IMR-90 (cell line): ENCODE results near the gene SPATA13. TPM values are rescaled to one million over a fixed set of nuclear protein-coding genes. Genes with fewer than 3 reads are reported as not detected.

Experiments used
- ATAC-seq: fragments of 200-7000 bp; cut with Tn5 transposase; 2 replicates; pipeline ENCODE4 v1.9.1; 2020; ENCODE audit warnings: low read depth, mild to moderate bottlenecking, moderate library complexity
- BruUV-seq: library from RNA; stranded (reverse); fragments of 400-500 nt; replicated peaks from 2 replicates; lab custom pipeline; 2021; lab: Mats Ljungman, UMichigan
- CTCF ChIA-PET: fragments of 300-600 bp; formaldehyde crosslinking; extraction: SDS; loops from one replicate; lab custom pipeline; 2021; ENCODE audit warnings: antibody characterized with exemption; lab: Yijun Ruan, JAX
- POLR2A ChIA-PET: fragments of 300-600 bp; sonication (Branson Sonifier 250); formaldehyde crosslinking; loops from one replicate; lab custom pipeline; 2022; ENCODE audit warnings: antibody characterized with exemption; ENCODE audit not compliant: unreplicated experiment; lab: Charles Lee
- DNase-seq: peaks from one replicate; pipeline ENCODE4 v3.0.0; 2013
- H2AFZ ChIP-seq: replicated peaks from 2 replicates; pipeline ENCODE3; 2013; ENCODE audit warnings: low read length, mild to moderate bottlenecking; ENCODE audit not compliant: poor library complexity
- H2AK5ac ChIP-seq: 2 replicates; pipeline ENCODE4 v1.6.1; 2013; ENCODE audit warnings: low read depth, low read length, inconsistent platforms
- H2AK9ac ChIP-seq: replicated peaks from 2 replicates; pipeline ENCODE3; 2013; ENCODE audit warnings: mild to moderate bottlenecking, low read depth, low read length, moderate library complexity; ENCODE audit not compliant: poor library complexity
- H2BK120ac ChIP-seq: 2 replicates; pipeline ENCODE4 v1.6.1; 2013; ENCODE audit warnings: low read depth, low read length, inconsistent platforms
- H2BK15ac ChIP-seq: 3 replicates; pipeline ENCODE4 v1.6.1; 2013; ENCODE audit warnings: low read depth, low read length, inconsistent platforms
- H2BK20ac ChIP-seq: 2 replicates; pipeline ENCODE4 v1.6.1; 2013; ENCODE audit warnings: low read depth, mild to moderate bottlenecking, inconsistent platforms, low read length, moderate library complexity
- H2BK5ac ChIP-seq: 2 replicates; pipeline ENCODE4 v1.6.1; 2013; ENCODE audit warnings: mild to moderate bottlenecking, low read depth, low read length, inconsistent platforms; ENCODE audit not compliant: poor library complexity, severe bottlenecking
- H3K14ac ChIP-seq: replicated peaks from 2 replicates; pipeline ENCODE4 v1.6.1; 2013; ENCODE audit warnings: low read depth, low read length, inconsistent platforms
- H3K18ac ChIP-seq: 2 replicates; pipeline ENCODE4 v1.6.1; 2013; ENCODE audit warnings: low read depth, low read length, control low read depth
- H3K23ac ChIP-seq: 2 replicates; pipeline ENCODE4 v1.6.1; 2013; ENCODE audit warnings: low read depth, low read length, inconsistent platforms
- H3K27ac ChIP-seq: 2 replicates; pipeline ENCODE4 v1.5.1; 2013; ENCODE audit warnings: mild to moderate bottlenecking, control low read depth, low read length; ENCODE audit not compliant: insufficient read depth
- H3K27me3 ChIP-seq: 2 replicates; pipeline ENCODE4 v1.6.1; 2013; ENCODE audit warnings: low read length; ENCODE audit not compliant: control insufficient read depth, insufficient read depth
- H3K36me3 ChIP-seq: 2 replicates; pipeline ENCODE4 v1.6.1; 2013; ENCODE audit warnings: low read length, mixed read lengths; ENCODE audit not compliant: control insufficient read depth, insufficient read depth
- H3K4ac ChIP-seq: 2 replicates; pipeline ENCODE4 v1.6.1; 2013; ENCODE audit warnings: low read depth, low read length, inconsistent platforms
- H3K4me1 ChIP-seq: 2 replicates; pipeline ENCODE4 v1.6.1; 2013; ENCODE audit warnings: low read length, mixed read lengths; ENCODE audit not compliant: control insufficient read depth, insufficient read depth
- H3K4me2 ChIP-seq: 2 replicates; pipeline ENCODE4 v1.6.1; 2013; ENCODE audit warnings: low read depth, mild to moderate bottlenecking, control low read depth, low read length, moderate library complexity
- H3K4me3 ChIP-seq: 2 replicates; pipeline ENCODE4 v1.5.1; 2013; ENCODE audit warnings: low read depth, mild to moderate bottlenecking, control low read depth, low read length, moderate library complexity; ENCODE audit not compliant: insufficient read depth
- H3K56ac ChIP-seq: 2 replicates; pipeline ENCODE4 v1.6.1; 2013; ENCODE audit warnings: low read length, inconsistent platforms; ENCODE audit not compliant: insufficient read depth; ENCODE audit errors: extremely low read depth
- H3K79me1 ChIP-seq, 2 experiments: 2 replicates each; pipeline ENCODE4 v1.6.1; 2013; ENCODE audit warnings: low read length in 2 of 2, inconsistent platforms in 1 of 2, low read depth in 1 of 2
- H3K9ac ChIP-seq: 2 replicates; pipeline ENCODE4 v1.6.1; 2013; ENCODE audit warnings: low read depth, low read length, control low read depth
- H3K9me1 ChIP-seq: 2 replicates; pipeline ENCODE4 v1.6.1; 2013; ENCODE audit warnings: low read length, inconsistent platforms; ENCODE audit not compliant: insufficient read depth
- H3K9me3 ChIP-seq: 2 replicates; pipeline ENCODE4 v1.6.1; 2013; ENCODE audit warnings: low read length; ENCODE audit not compliant: control insufficient read depth, insufficient read depth
- H4K20me1 ChIP-seq: 2 replicates; pipeline ENCODE4 v1.6.1; 2013; ENCODE audit warnings: low read length, inconsistent platforms; ENCODE audit not compliant: insufficient read depth
- H4K5ac ChIP-seq: 2 replicates; pipeline ENCODE4 v1.6.1; 2013; ENCODE audit warnings: mild to moderate bottlenecking, low read depth, low read length, control low read depth
- H4K8ac ChIP-seq, 2 experiments: 2 replicates each; pipeline ENCODE4 v1.6.1; 2013; ENCODE audit warnings: low read depth in 2 of 2, low read length in 2 of 2, control low read depth in 1 of 2, inconsistent platforms in 1 of 2
- H4K91ac ChIP-seq: 2 replicates; pipeline ENCODE4 v1.6.1; 2013; ENCODE audit warnings: low read depth, low read length, inconsistent platforms; ENCODE audit not compliant: insufficient read depth
- BHLHE40 ChIP-seq: fragments of 150-350 bp; IDR thresholded peaks from 2 replicates; pipeline ENCODE4 v1.6.1; 2016; ENCODE audit warnings: mild to moderate bottlenecking, low read depth, low read length
- CEBPB ChIP-seq: IDR thresholded peaks from 2 replicates; pipeline ENCODE4 v1.6.1; 2012; ENCODE audit warnings: low read depth, low read length, improper control_type of control experiment
- CHD1 ChIP-seq: IDR thresholded peaks from 2 replicates; pipeline ENCODE4 v1.6.1; 2012; ENCODE audit warnings: low read depth, low read length, improper control_type of control experiment
- FOS ChIP-seq: fragments of 150-350 bp; IDR thresholded peaks from 2 replicates; pipeline ENCODE4 v1.6.1; 2016; ENCODE audit warnings: low read depth, low read length
- MAFK ChIP-seq: IDR thresholded peaks from 2 replicates; pipeline ENCODE4 v1.6.1; 2012; ENCODE audit warnings: low read depth, low read length, improper control_type of control experiment
- MXI1 ChIP-seq: IDR thresholded peaks from 2 replicates; pipeline ENCODE4 v1.6.1; 2012; ENCODE audit warnings: low read depth, mild to moderate bottlenecking, low read length, moderate library complexity, borderline replicate concordance
- NFE2L2 ChIP-seq: fragments of 150-350 bp; IDR thresholded peaks from 2 replicates; pipeline ENCODE4 v1.6.1; 2016; ENCODE audit warnings: low read depth, mild to moderate bottlenecking, low read length
- POLR2A ChIP-seq: IDR thresholded peaks from 2 replicates; pipeline ENCODE4 v1.6.1; 2012; ENCODE audit warnings: mild to moderate bottlenecking, low read depth, low read length
- RCOR1 ChIP-seq: IDR thresholded peaks from 2 replicates; pipeline ENCODE4 v1.6.1; 2012; ENCODE audit warnings: mild to moderate bottlenecking, low read length, improper control_type of control experiment; ENCODE audit not compliant: insufficient replicate concordance
- RFX5 ChIP-seq: IDR thresholded peaks from 2 replicates; pipeline ENCODE4 v1.8.0; 2012; ENCODE audit warnings: low read depth, mild to moderate bottlenecking, low read length, moderate library complexity
- SMC3 ChIP-seq: fragments of 150-350 bp; IDR thresholded peaks from 2 replicates; pipeline ENCODE4 v1.6.1; 2016; ENCODE audit warnings: low read depth, mild to moderate bottlenecking, antibody characterized with exemption, low read length, moderate library complexity
- WGBS, 2 experiments: methylation state at CpG; one replicate each; pipeline versions ENCODE4 v1.1.5 to v1.1.7; 2013; ENCODE audit warnings: missing lambda C conversion rate in 2 of 2; ENCODE audit not compliant: insufficient read length in 1 of 2; ENCODE audit errors: extremely low coverage in 2 of 2; 5-methylcytosine and 5-hydroxymethylcytosine counted together
- dilution Hi-C: fragments of 300-500 bp; cut with HindIII; formaldehyde crosslinking; loops from one replicate; pipeline ENCODE4 v1.14.3; 2018; ENCODE audit warnings: low sequenced_read_pairs; ENCODE audit not compliant: unreplicated experiment
- in situ Hi-C: fragments of 300-500 bp; cut with MboI; formaldehyde crosslinking; loops from 3 replicates; pipeline ENCODE4 v1.14.3; 2019; ENCODE audit warnings: low sequenced_read_pairs, inconsistent platforms, mixed read lengths
- intact Hi-C: fragments of 100-400 bp; cut with micrococcal nuclease; formaldehyde crosslinking; loops from 2 replicates; pipeline ENCODE4 v1.10.0; 2022
- polyA plus RNA-seq, 3 experiments: library from polyadenylated mRNA; depleted of rRNA; stranded (reverse); fragments of >200 nt; gene quantifications; 2 replicates each; pipeline ENCODE4 v1.2.3, GENCODE V29; 2012; ENCODE audit warnings: low replicate concordance in 1 of 3
- total RNA-seq: library from RNA; depleted of rRNA; stranded (reverse); fragments of >200 nt; gene quantifications from 2 replicates; pipeline ENCODE4 v1.2.3, GENCODE V29; 2012
- TF ChIP-seq, protein P1 (sequence below): fragments of 150-350 bp; IDR thresholded peaks from 2 replicates; pipeline ENCODE4 v1.6.1; 2017; ENCODE audit warnings: mild to moderate bottlenecking, antibody characterized with exemption, low read length, low read depth
- TF ChIP-seq, protein P2 (sequence below): fragments of 150-350 bp; IDR thresholded peaks from 2 replicates; pipeline ENCODE4 v1.6.1; 2016; ENCODE audit warnings: low read depth, mild to moderate bottlenecking, low read length, moderate library complexity, borderline replicate concordance
- TF ChIP-seq, protein P3 (sequence below): conservative IDR thresholded peaks from 2 replicates; pipeline ENCODE4 v1.5.1; 2012; ENCODE audit warnings: mild to moderate bottlenecking, low read depth, low read length, improper control_type of control experiment

SPATA13 gene
- total and polyA plus RNA-seq, 2 of the 4 experiments (the other 2 are of a cell fraction) = 10.5 to 12.5 TPM

DNA sequence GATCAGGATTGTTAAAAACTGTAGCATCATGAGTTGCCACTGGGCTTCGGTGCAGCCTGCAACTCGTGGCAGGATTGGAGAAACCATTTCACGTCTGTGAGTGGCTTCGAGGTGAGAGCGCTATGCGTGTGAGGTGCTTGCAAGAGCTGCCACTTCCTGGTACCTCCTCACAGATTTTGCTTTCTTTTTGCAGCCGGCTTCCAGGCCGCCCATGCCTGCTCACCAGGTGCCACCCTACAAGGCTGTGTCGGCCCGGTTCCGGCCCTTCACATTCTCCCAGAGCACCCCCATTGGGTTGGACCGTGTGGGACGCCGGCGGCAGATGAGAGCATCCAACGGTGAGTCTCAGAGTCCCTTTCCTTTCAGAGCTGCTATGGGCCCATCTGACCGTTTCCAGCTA, 91.0 kb downstream of the SPATA13 start:
- no peak overlapping the region for H3K27ac ChIP-seq
- in situ Hi-C loops = no loop called here
- H2BK120ac ChIP-seq = no peak overlapping the region
- H4K8ac ChIP-seq = no peak overlapping the region
- no peak for DNase-seq
- POLR2A ChIA-PET = no interaction called here
- H3K4ac ChIP-seq = no peak overlapping the region
- H3K9ac ChIP-seq = no peak overlapping the region
- H4K20me1 ChIP-seq = peaks cover 6% of the 10 kb centered on the region
- ATAC-seq = no peak
- dilution Hi-C loops = no loop called here
- H3K18ac ChIP-seq = no peak overlapping the region
- TF ChIP-seq CHD1 = no peak
- no peak for TF ChIP-seq MXI1
- no peak for TF ChIP-seq NFE2L2
- TF ChIP-seq BHLHE40 = no peak
- TF ChIP-seq FOS = no peak
- no peak for TF ChIP-seq RCOR1
- no peak for TF ChIP-seq RFX5
- no peak for TF ChIP-seq MAFK
- no peak for TF ChIP-seq CEBPB
- TF ChIP-seq POLR2A = no peak
- TF ChIP-seq, protein P1, sequence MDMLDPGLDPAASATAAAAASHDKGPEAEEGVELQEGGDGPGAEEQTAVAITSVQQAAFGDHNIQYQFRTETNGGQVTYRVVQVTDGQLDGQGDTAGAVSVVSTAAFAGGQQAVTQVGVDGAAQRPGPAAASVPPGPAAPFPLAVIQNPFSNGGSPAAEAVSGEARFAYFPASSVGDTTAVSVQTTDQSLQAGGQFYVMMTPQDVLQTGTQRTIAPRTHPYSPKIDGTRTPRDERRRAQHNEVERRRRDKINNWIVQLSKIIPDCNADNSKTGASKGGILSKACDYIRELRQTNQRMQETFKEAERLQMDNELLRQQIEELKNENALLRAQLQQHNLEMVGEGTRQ = no peak
- no peak for TF ChIP-seq SMC3
- TF ChIP-seq, protein P2, sequence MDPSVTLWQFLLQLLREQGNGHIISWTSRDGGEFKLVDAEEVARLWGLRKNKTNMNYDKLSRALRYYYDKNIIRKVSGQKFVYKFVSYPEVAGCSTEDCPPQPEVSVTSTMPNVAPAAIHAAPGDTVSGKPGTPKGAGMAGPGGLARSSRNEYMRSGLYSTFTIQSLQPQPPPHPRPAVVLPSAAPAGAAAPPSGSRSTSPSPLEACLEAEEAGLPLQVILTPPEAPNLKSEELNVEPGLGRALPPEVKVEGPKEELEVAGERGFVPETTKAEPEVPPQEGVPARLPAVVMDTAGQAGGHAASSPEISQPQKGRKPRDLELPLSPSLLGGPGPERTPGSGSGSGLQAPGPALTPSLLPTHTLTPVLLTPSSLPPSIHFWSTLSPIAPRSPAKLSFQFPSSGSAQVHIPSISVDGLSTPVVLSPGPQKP = no peak
- TF ChIP-seq, protein P3, sequence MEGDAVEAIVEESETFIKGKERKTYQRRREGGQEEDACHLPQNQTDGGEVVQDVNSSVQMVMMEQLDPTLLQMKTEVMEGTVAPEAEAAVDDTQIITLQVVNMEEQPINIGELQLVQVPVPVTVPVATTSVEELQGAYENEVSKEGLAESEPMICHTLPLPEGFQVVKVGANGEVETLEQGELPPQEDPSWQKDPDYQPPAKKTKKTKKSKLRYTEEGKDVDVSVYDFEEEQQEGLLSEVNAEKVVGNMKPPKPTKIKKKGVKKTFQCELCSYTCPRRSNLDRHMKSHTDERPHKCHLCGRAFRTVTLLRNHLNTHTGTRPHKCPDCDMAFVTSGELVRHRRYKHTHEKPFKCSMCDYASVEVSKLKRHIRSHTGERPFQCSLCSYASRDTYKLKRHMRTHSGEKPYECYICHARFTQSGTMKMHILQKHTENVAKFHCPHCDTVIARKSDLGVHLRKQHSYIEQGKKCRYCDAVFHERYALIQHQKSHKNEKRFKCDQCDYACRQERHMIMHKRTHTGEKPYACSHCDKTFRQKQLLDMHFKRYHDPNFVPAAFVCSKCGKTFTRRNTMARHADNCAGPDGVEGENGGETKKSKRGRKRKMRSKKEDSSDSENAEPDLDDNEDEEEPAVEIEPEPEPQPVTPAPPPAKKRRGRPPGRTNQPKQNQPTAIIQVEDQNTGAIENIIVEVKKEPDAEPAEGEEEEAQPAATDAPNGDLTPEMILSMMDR = no peak
- H2AFZ ChIP-seq = no peak overlapping the region
- H3K27me3 ChIP-seq = no peaks in the 10 kb centered on the region
- peaks cover 20% of the 10 kb centered on the region for H3K9me1 ChIP-seq
- H3K79me1 ChIP-seq = peaks cover 10 to 40% of the 10 kb centered on the region in 2 experiments; a peak in 3 of 4 replicates
- H3K4me2 ChIP-seq = no peak overlapping the region
- no peak overlapping the region for H2BK5ac ChIP-seq
- no peak overlapping the region for H2AK9ac ChIP-seq
- no peak overlapping the region for H3K4me3 ChIP-seq
- intact Hi-C loops = no loop called here
- CTCF ChIA-PET = no interaction called here
- WGBS, 2 experiments = 98% methylated on average over 6 of the region's 17 CpGs; no CpG with 5 or more reads in 1 of the 2 experiments
- no TSS peak for BruUV-seq
- no peaks in the 10 kb centered on the region for H3K4me1 ChIP-seq
- H3K9me3 ChIP-seq = no peaks in the 10 kb centered on the region
- H2BK15ac ChIP-seq = no peak overlapping the region
- peaks cover 23% of the 10 kb centered on the region for H3K36me3 ChIP-seq
- H2AK5ac ChIP-seq = no peak overlapping the region
- no peak overlapping the region for H4K91ac ChIP-seq
- H4K5ac ChIP-seq = no peak overlapping the region
- no peak overlapping the region for H3K23ac ChIP-seq
- no peak overlapping the region for H3K14ac ChIP-seq
- no peak overlapping the region for H3K56ac ChIP-seq
- no peak overlapping the region for H2BK20ac ChIP-seq
